GM23338 (cell line): Measurements from ENCODE around the gene CFAP77. TPM values are rescaled to one million over a fixed set of nuclear protein-coding genes. Genes with fewer than 3 reads are reported as not detected.

Experiments
- ATAC-seq: fragments of 200-7000 bp; cut with Tn5 transposase; 3 replicates; pipeline ENCODE4 v1.9.1; 2020
- DNase-seq: peaks from one replicate; pipeline ENCODE4 v3.0.0-alpha.2; 2015; ENCODE audit warnings: low spot score
- H2AFZ ChIP-seq: fragments of 200-600 bp; sonication (generic); 2 replicates; pipeline ENCODE4 v1.8.0; 2016; ENCODE audit warnings: antibody characterized with exemption, mild to moderate bottlenecking, moderate library complexity
- H3F3A ChIP-seq: fragments of 200-600 bp; sonication (generic); replicated peaks from 2 replicates; pipeline ENCODE4 v1.8.0; 2017; ENCODE audit warnings: antibody characterized with exemption, mixed run types, low read depth
- H3K27ac ChIP-seq: fragments of 200-600 bp; sonication (generic); 2 replicates; pipeline ENCODE4 v1.6.1; 2016; ENCODE audit warnings: low read depth
- H3K27me3 ChIP-seq: fragments of 200-600 bp; sonication (generic); 2 replicates; pipeline ENCODE4 v1.8.0; 2016; ENCODE audit warnings: mild to moderate bottlenecking, mixed run types, moderate library complexity; ENCODE audit not compliant: insufficient read depth
- H3K36me3 ChIP-seq: fragments of 200-600 bp; sonication (generic); 2 replicates; pipeline ENCODE4 v1.8.0; 2016; ENCODE audit warnings: mild to moderate bottlenecking; ENCODE audit not compliant: insufficient read depth
- H3K4me1 ChIP-seq: fragments of 200-600 bp; sonication (generic); 2 replicates; pipeline ENCODE4 v1.8.0; 2016; ENCODE audit warnings: mild to moderate bottlenecking, moderate library complexity; ENCODE audit not compliant: insufficient read depth
- H3K4me2 ChIP-seq: fragments of 200-600 bp; sonication (generic); 2 replicates; pipeline ENCODE4 v1.7.1; 2017; ENCODE audit warnings: mixed run types
- H3K4me3 ChIP-seq: fragments of 200-600 bp; sonication (generic); 2 replicates; pipeline ENCODE4 v1.6.1; 2016; ENCODE audit warnings: mixed run types
- H3K79me2 ChIP-seq: fragments of 200-600 bp; sonication (generic); replicated peaks from 2 replicates; pipeline ENCODE4 v1.8.0; 2017; ENCODE audit warnings: mild to moderate bottlenecking; ENCODE audit not compliant: insufficient read depth
- H3K9me2 ChIP-seq: fragments of 200-600 bp; sonication (generic); 2 replicates; pipeline ENCODE4 v1.8.0; 2017; ENCODE audit not compliant: insufficient read depth
- H4K20me1 ChIP-seq: fragments of 200-600 bp; sonication (generic); replicated peaks from 2 replicates; pipeline ENCODE4 v1.8.0; 2017; ENCODE audit warnings: mild to moderate bottlenecking; ENCODE audit not compliant: insufficient read depth
- H3K27ac Mint-ChIP-seq: 2 replicates; pipeline ENCODE4 v1.8.0; 2020; ENCODE audit warnings: inconsistent platforms, mild to moderate bottlenecking, moderate library complexity, mixed read lengths
- H3K27me3 Mint-ChIP-seq: 3 replicates; pipeline ENCODE4 v1.8.0; 2022; ENCODE audit warnings: low read depth, mild to moderate bottlenecking, moderate library complexity, mixed read lengths, inconsistent platforms; ENCODE audit not compliant: insufficient read depth, poor library complexity
- H3K36me3 Mint-ChIP-seq: 3 replicates; pipeline ENCODE4 v1.8.0; 2021; ENCODE audit warnings: low read depth, mild to moderate bottlenecking, inconsistent platforms, moderate library complexity, mixed read lengths
- H3K4me1 Mint-ChIP-seq: 3 replicates; pipeline ENCODE4 v1.8.0; 2020; ENCODE audit warnings: mild to moderate bottlenecking, inconsistent platforms, mixed read lengths
- H3K4me3 Mint-ChIP-seq: 3 replicates; pipeline ENCODE4 v1.8.0; 2021; ENCODE audit warnings: moderate library complexity, mild to moderate bottlenecking, inconsistent platforms, mixed read lengths
- H3K9me3 Mint-ChIP-seq: 3 replicates; pipeline ENCODE4 v1.8.0; 2020; ENCODE audit warnings: moderate library complexity, mild to moderate bottlenecking, inconsistent platforms, mixed read lengths
- CREB1 ChIP-seq: fragments of 250-450 bp; sonication (Bioruptor Pico); IDR thresholded peaks from 2 replicates; pipeline ENCODE4 v1.5.0; 2020; ENCODE audit warnings: low read depth, mild to moderate bottlenecking, moderate library complexity
- CTCF ChIP-seq, 2 experiments: fragments of 200-600 bp in 1 of 2; sonication (generic) in 1 of 2; conservative IDR thresholded peaks; 2 replicates each; pipeline versions ENCODE4 v1.5.1 to v1.6.1; 2016 to 2017; ENCODE audit warnings: antibody characterized with exemption in 2 of 2, low read depth in 2 of 2, mild to moderate bottlenecking in 2 of 2, moderate library complexity in 1 of 2
- EZH2 ChIP-seq: fragments of 200-600 bp; sonication (generic); IDR thresholded peaks from one replicate; pipeline ENCODE4 v1.8.0; 2017; ENCODE audit warnings: antibody characterized with exemption, mild to moderate bottlenecking, low read depth; ENCODE audit not compliant: unreplicated experiment
- REST ChIP-seq: IDR thresholded peaks from one replicate; pipeline ENCODE4 v1.6.1; 2018; ENCODE audit warnings: antibody characterized with exemption; ENCODE audit not compliant: unreplicated experiment
- ZNF114 ChIP-seq: fragments of 250-450 bp; sonication (Bioruptor Pico); IDR thresholded peaks from 2 replicates; pipeline ENCODE4 v1.5.0; 2020; ENCODE audit warnings: mild to moderate bottlenecking, moderate library complexity
- ZNF331 ChIP-seq: fragments of 250-450 bp; sonication (Bioruptor Pico); IDR thresholded peaks from 2 replicates; pipeline ENCODE4 v1.5.0; 2020; ENCODE audit warnings: low read depth, mild to moderate bottlenecking, moderate library complexity
- ZNF462 ChIP-seq: fragments of 250-450 bp; sonication (Bioruptor Pico); IDR thresholded peaks from 2 replicates; pipeline ENCODE4 v1.5.0; 2020; ENCODE audit warnings: mild to moderate bottlenecking, moderate library complexity
- polyA plus RNA-seq: library from polyadenylated mRNA; unstranded; fragments of >200 nt; fragmentation: Nextera tagmentation; extraction: Ambion mirVana; gene quantifications from 2 replicates; pipeline ENCODE4 v1.2.1, GENCODE V29; 2016
- total RNA-seq: library from RNA; depleted of rRNA; stranded (reverse); fragments of >200 nt; shearing (Covaris generic); gene quantifications from 2 replicates; pipeline ENCODE4 v1.2.3, GENCODE V29; 2014

CFAP77 gene
- total and polyA plus RNA-seq, 2 experiments from 2014 or later, result 0.97 to 1.3 TPM

- H3K27ac ChIP-seq, result no peak overlapping the region
- no peak for DNase-seq
- H3F3A ChIP-seq, result no peaks in the 10 kb centered on the region
- Mint-ChIP-seq H3K27me3 (peaks cover 8% of the 10 kb centered on the region), H3K4me3 (no peak overlapping the region), H3K4me1 (peaks cover 6% of the 10 kb centered on the region; the same call in 2 of the 3 replicates), H3K9me3 (no peaks in the 10 kb centered on the region; the same call in 2 of the 3 replicates), H3K36me3 (no peaks in the 10 kb centered on the region), H3K27ac (no peak overlapping the region)
- H3K4me1 ChIP-seq, result no peaks in the 10 kb centered on the region
- H4K20me1 ChIP-seq, result no peaks in the 10 kb centered on the region
- H2AFZ ChIP-seq, result no peak overlapping the region
- ATAC-seq, result no peak
- TF ChIP-seq CTCF (conservative IDR thresholded peaks at IDR 0.05; ENCODE audit: low read depth in 2 of 2), result no peak
- no peak for TF ChIP-seq REST
- no peak for TF ChIP-seq ZNF114
- no peak for TF ChIP-seq EZH2
- no peak for TF ChIP-seq ZNF331 (CRISPR knock-in tag)
- no peak for TF ChIP-seq ZNF462 (CRISPR knock-in tag)
- no peak for TF ChIP-seq CREB1 (CRISPR knock-in tag)
- no peak overlapping the region for H3K4me3 ChIP-seq
- H3K9me2 ChIP-seq, result 0 out of 2 replicates have a peak, but pooled peaks cover 3% of the 10 kb centered on the region
- H3K79me2 ChIP-seq, result no peaks in the 10 kb centered on the region
- H3K4me2 ChIP-seq, result no peak overlapping the region
- H3K27me3 ChIP-seq, result no peaks in the 10 kb centered on the region
- no peaks in the 10 kb centered on the region for H3K36me3 ChIP-seq
Observed at GRCh38 chr9:132517815-132518550, 108.0 kb downstream of the CFAP77 start.
